Activated T-helper 1 cell treated with anti-CD3 and anti-CD28 coated beads, Interleukin-12 subunit alpha, Interleukin-12 subunit beta, Interleukin-2, Interleukin-4 antibody, amounts not matched to agents 30 ng/mL and 10 ng/mL and 1 ng/mL, durations not matched to agents 14 hours and 24 hours and 36 hours (primary cell): ENCODE measurements around the gene KCNQ4. TPM values are rescaled to one million over a fixed set of nuclear protein-coding genes. Genes with fewer than 3 reads are reported as not detected.

Experiments
- DNase-seq: peaks from one replicate; pipeline ENCODE4 v3.0.0; 2021; ENCODE audit warnings: low spot score
- H3K27ac Mint-ChIP-seq: one replicate; pipeline ENCODE4 v1.8.0; 2021; ENCODE audit warnings: mild to moderate bottlenecking, mixed read lengths
- H3K27me3 Mint-ChIP-seq: one replicate; pipeline ENCODE4 v1.8.0; 2022; ENCODE audit warnings: mild to moderate bottlenecking, moderate library complexity, mixed read lengths; ENCODE audit not compliant: insufficient read depth
- H3K36me3 Mint-ChIP-seq: one replicate; pipeline ENCODE4 v1.8.0; 2021; ENCODE audit warnings: low read depth, mixed read lengths
- H3K4me1 Mint-ChIP-seq: one replicate; pipeline ENCODE4 v1.8.0; 2021; ENCODE audit warnings: low read depth, mixed read lengths
- H3K4me3 Mint-ChIP-seq: one replicate; pipeline ENCODE4 v1.8.0; 2021; ENCODE audit warnings: mild to moderate bottlenecking, moderate library complexity, mixed read lengths
- H3K9me3 Mint-ChIP-seq: one replicate; pipeline ENCODE4 v1.8.0; 2021; ENCODE audit warnings: mixed read lengths
- intact Hi-C: fragments of 100-400 bp; cut with micrococcal nuclease; formaldehyde crosslinking; loops from one replicate; pipeline ENCODE4 v1.15.1; 2024
- total RNA-seq: library from RNA; stranded (reverse); gene quantifications from 2 replicates; pipeline ENCODE4 v1.2.3, GENCODE V29; 2022

Gene KCNQ4
- total RNA-seq, 1 donor from 2014 or later, result 0.88 TPM

GRCh38 chr1:40870135-40870728 lies 86.6 kb downstream of the KCNQ4 start:
- Mint-ChIP-seq H3K36me3 (peaks cover 3% of the 10 kb centered on the region), H3K4me3 (no peak overlapping the region), H3K27me3 (no peaks in the 10 kb centered on the region), H3K9me3 (peaks cover 10% of the 10 kb centered on the region), H3K27ac (no peak overlapping the region), H3K4me1 (peaks cover 44% of the 10 kb centered on the region)
- intact Hi-C loops, result no loop called here
- DNase-seq, result no peak

GRCh38 chr1:40872276-40872675 lies 88.7 kb downstream of the KCNQ4 start:
- H3K4me1 Mint-ChIP-seq, result peaks cover 58% of the 10 kb centered on the region
- H3K36me3 Mint-ChIP-seq, result peaks cover 10% of the 10 kb centered on the region
- H3K27ac Mint-ChIP-seq, result no peak overlapping the region
- DNase-seq, result no peak
- intact Hi-C loops, result no loop called here
- H3K4me3 Mint-ChIP-seq, result no peak overlapping the region
- H3K27me3 Mint-ChIP-seq, result no peaks in the 10 kb centered on the region
- H3K9me3 Mint-ChIP-seq, result peaks cover 19% of the 10 kb centered on the region

- H3K4me3 Mint-ChIP-seq, result no peak overlapping the region
- H3K9me3 Mint-ChIP-seq, result peaks cover 19% of the 10 kb centered on the region
These were observed 90.4 kb downstream of the KCNQ4 start for GRCh38 chr1:40873863-40874472.

GRCh38 chr1:40876436-40876761 lies 92.8 kb downstream of the KCNQ4 start:
- Mint-ChIP-seq H3K27ac (peak overlapping the region; percentile 85), H3K27me3 (peaks cover 2% of the 10 kb centered on the region), H3K4me3 (no peak overlapping the region), H3K9me3 (peaks cover 8% of the 10 kb centered on the region), H3K36me3 (peaks cover 10% of the 10 kb centered on the region), H3K4me1 (peaks cover 52% of the 10 kb centered on the region)
- intact Hi-C loops, result no loop called here
- DNase-seq, result no peak

More at GRCh38 chr1:40873863-40874472, 90.4 kb downstream of the KCNQ4 start:
- intact Hi-C loops, result no loop called here
- Mint-ChIP-seq H3K4me1 (peaks cover 55% of the 10 kb centered on the region), H3K27me3 (no peaks in the 10 kb centered on the region), H3K36me3 (peaks cover 10% of the 10 kb centered on the region), H3K27ac (peak overlapping the region; percentile 13)
- DNase-seq, result no peak

GRCh38 chr1:40876891-40877290 lies 93.3 kb downstream of the KCNQ4 start:
- DNase-seq, result no peak
- Mint-ChIP-seq H3K4me3 (no peak overlapping the region), H3K4me1 (peaks cover 52% of the 10 kb centered on the region), H3K27me3 (peaks cover 2% of the 10 kb centered on the region), H3K36me3 (peaks cover 10% of the 10 kb centered on the region), H3K27ac (peak overlapping the region; percentile 40), H3K9me3 (peaks cover 8% of the 10 kb centered on the region)
- intact Hi-C loops, result no loop called here

GRCh38 chr1:40877698-40878097 lies 94.1 kb downstream of the KCNQ4 start:
- DNase-seq, result no peak
- Mint-ChIP-seq H3K4me1 (peaks cover 46% of the 10 kb centered on the region), H3K36me3 (peaks cover 10% of the 10 kb centered on the region), H3K4me3 (no peak overlapping the region), H3K27me3 (peaks cover 8% of the 10 kb centered on the region), H3K9me3 (peaks cover 8% of the 10 kb centered on the region), H3K27ac (no peak overlapping the region)
- intact Hi-C loops, result no loop called here

- Mint-ChIP-seq H3K27ac (no peak overlapping the region), H3K4me1 (peaks cover 38% of the 10 kb centered on the region), H3K9me3 (peaks cover 8% of the 10 kb centered on the region), H3K4me3 (no peak overlapping the region), H3K36me3 (peaks cover 9% of the 10 kb centered on the region), H3K27me3 (peaks cover 15% of the 10 kb centered on the region)
- intact Hi-C loops, result no loop called here
- no peak for DNase-seq
These were observed 95.3 kb downstream of the KCNQ4 start for GRCh38 chr1:40878906-40879305.

- peaks cover 36% of the 10 kb centered on the region for H3K4me1 Mint-ChIP-seq
- H3K27ac Mint-ChIP-seq, result no peak overlapping the region
- H3K36me3 Mint-ChIP-seq, result peaks cover 9% of the 10 kb centered on the region
- DNase-seq, result no peak
- H3K9me3 Mint-ChIP-seq, result peaks cover 8% of the 10 kb centered on the region
- no peak overlapping the region for H3K4me3 Mint-ChIP-seq
- intact Hi-C loops, result no loop called here
- H3K27me3 Mint-ChIP-seq, result peaks cover 20% of the 10 kb centered on the region
These were observed 96.0 kb downstream of the KCNQ4 start for GRCh38 chr1:40879482-40880175.

- Mint-ChIP-seq H3K4me3 (no peak overlapping the region), H3K27me3 (peaks cover 33% of the 10 kb centered on the region), H3K4me1 (peaks cover 25% of the 10 kb centered on the region), H3K27ac (no peak overlapping the region), H3K9me3 (peaks cover 4% of the 10 kb centered on the region), H3K36me3 (peaks cover 5% of the 10 kb centered on the region)
- no peak for DNase-seq
- intact Hi-C loops, result no loop called here
These were observed 97.4 kb downstream of the KCNQ4 start for GRCh38 chr1:40880813-40881549.

- Mint-ChIP-seq H3K27me3 (peaks cover 56% of the 10 kb centered on the region), H3K9me3 (no peaks in the 10 kb centered on the region), H3K4me3 (peak overlapping the region; percentile 41), H3K36me3 (peaks cover 2% of the 10 kb centered on the region), H3K4me1 (peaks cover 17% of the 10 kb centered on the region), H3K27ac (no peak overlapping the region)
- intact Hi-C loops, result no loop called here
- DNase-seq, result no peak
These were observed 100.6 kb downstream of the KCNQ4 start for GRCh38 chr1:40884055-40884795.

- Mint-ChIP-seq H3K27ac (no peak overlapping the region), H3K36me3 (peaks cover 2% of the 10 kb centered on the region), H3K9me3 (no peaks in the 10 kb centered on the region), H3K4me1 (peaks cover 17% of the 10 kb centered on the region), H3K4me3 (no peak overlapping the region), H3K27me3 (peaks cover 55% of the 10 kb centered on the region)
- intact Hi-C loops, result no loop called here
- DNase-seq, result no peak
These were observed 102.9 kb downstream of the KCNQ4 start for GRCh38 chr1:40886318-40887011.

GRCh38 chr1:40887012-40887378 lies 103.4 kb downstream of the KCNQ4 start:
- intact Hi-C loops, result no loop called here
- no peak overlapping the region for H3K4me3 Mint-ChIP-seq

More at GRCh38 chr1:40887012-40887378, 103.4 kb downstream of the KCNQ4 start:
- Mint-ChIP-seq H3K9me3 (no peaks in the 10 kb centered on the region), H3K36me3 (peaks cover 2% of the 10 kb centered on the region), H3K27ac (no peak overlapping the region), H3K4me1 (peaks cover 17% of the 10 kb centered on the region), H3K27me3 (peaks cover 55% of the 10 kb centered on the region)
- no peak for DNase-seq
